ENCODE data around the gene GPC6. TPM values are rescaled to one million over a fixed set of nuclear protein-coding genes. Genes with fewer than 3 reads are reported as not detected.

The GPC6 gene
- total RNA-seq, 1 donor from 2014 or later, result 38.9 TPM

- peak; percentile 57 for DNase-seq (ENCODE audit: low read depth)
These were observed 1119.0 kb downstream of the GPC6 start for GRCh38 chr13:94345374-94346195.

GRCh38 chr13:94346261-94347019 lies 1119.8 kb downstream of the GPC6 start:
- DNase-seq (ENCODE audit: low read depth), result no peak

GRCh38 chr13:94351292-94351990 lies 1124.8 kb downstream of the GPC6 start:
- peak; percentile 82 for DNase-seq (ENCODE audit: low read depth)

- peak; percentile 27 for DNase-seq (ENCODE audit: low read depth)
These were observed 1125.5 kb downstream of the GPC6 start for GRCh38 chr13:94352057-94352456.

- DNase-seq (ENCODE audit: low read depth), result no peak
These were observed 1126.6 kb downstream of the GPC6 start for GRCh38 chr13:94353167-94353710.

- DNase-seq (ENCODE audit: low read depth), result no peak
These were observed 1133.3 kb downstream of the GPC6 start for GRCh38 chr13:94359875-94360274.

- peak; percentile 80 for DNase-seq (ENCODE audit: low read depth)
These were observed 1135.9 kb downstream of the GPC6 start for GRCh38 chr13:94362411-94362909.

GRCh38 chr13:94366677-94367076 lies 1140.1 kb downstream of the GPC6 start:
- DNase-seq (ENCODE audit: low read depth), result no peak

- no peak for DNase-seq (ENCODE audit: low read depth)
These were observed 1143.4 kb downstream of the GPC6 start for GRCh38 chr13:94369972-94370436.

GRCh38 chr13:94371855-94372254 lies 1145.2 kb downstream of the GPC6 start:
- no peak for DNase-seq (ENCODE audit: low read depth)

GRCh38 chr13:94382517-94382916 lies 1155.9 kb downstream of the GPC6 start:
- no peak for DNase-seq (ENCODE audit: low read depth)

GRCh38 chr13:94382960-94383359 lies 1156.4 kb downstream of the GPC6 start:
- DNase-seq (ENCODE audit: low read depth), result no peak

GRCh38 chr13:94384231-94384905 lies 1157.8 kb downstream of the GPC6 start:
- DNase-seq (ENCODE audit: low read depth), result no peak

- no peak for DNase-seq (ENCODE audit: low read depth)
These were observed 1160.4 kb downstream of the GPC6 start for GRCh38 chr13:94387047-94387446.

- no peak for DNase-seq (ENCODE audit: low read depth)
These were observed 1163.2 kb downstream of the GPC6 start for GRCh38 chr13:94389604-94390351.

- DNase-seq (ENCODE audit: low read depth), result no peak
These were observed 1164.3 kb downstream of the GPC6 start for GRCh38 chr13:94390881-94391280.

- DNase-seq (ENCODE audit: low read depth), result no peak
These were observed 1168.1 kb downstream of the GPC6 start for GRCh38 chr13:94394723-94395122.

GRCh38 chr13:94395860-94396259 lies 1169.3 kb downstream of the GPC6 start:
- DNase-seq (ENCODE audit: low read depth), result no peak

GRCh38 chr13:94399812-94400211 lies 1173.2 kb downstream of the GPC6 start:
- no peak for DNase-seq (ENCODE audit: low read depth)

GRCh38 chr13:94400874-94401273 lies 1174.3 kb downstream of the GPC6 start:
- no peak for DNase-seq (ENCODE audit: low read depth)

Data from renal cortical epithelial cell (primary cell).